ENCODE data around the gene COX10.
A peak's percentile ranks its signal among the peaks of the same experiment; 100 is the strongest.
"Not testable (repeated sequence)": the region's sequence is repeated elsewhere in the genome, so short reads cannot be mapped to it uniquely, and the experiment has no call there.

COX10 gene

DNA sequence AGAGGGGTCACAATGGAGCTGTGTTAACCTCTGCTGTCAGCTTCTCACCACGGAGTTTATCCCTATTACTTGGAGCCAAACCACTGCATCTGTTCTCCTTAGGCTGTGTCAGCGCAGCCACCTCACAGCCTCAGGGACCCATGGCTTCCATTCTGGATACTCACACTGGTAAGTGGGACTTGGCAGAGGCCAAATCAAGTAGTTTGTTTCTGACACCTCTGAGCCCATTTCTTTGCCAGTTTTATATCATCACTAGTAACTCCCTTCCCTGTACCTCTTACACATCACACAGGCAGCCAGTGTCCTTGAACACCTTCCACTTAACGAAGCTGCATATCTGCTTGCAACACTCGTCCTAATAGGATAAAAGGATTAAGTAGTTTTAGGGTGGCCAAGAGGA is 108.5 kb downstream of the COX10 start:
- not testable (repeated sequence) for DNase-seq (ENCODE audit: low read depth in 3 of 3)

DNA sequence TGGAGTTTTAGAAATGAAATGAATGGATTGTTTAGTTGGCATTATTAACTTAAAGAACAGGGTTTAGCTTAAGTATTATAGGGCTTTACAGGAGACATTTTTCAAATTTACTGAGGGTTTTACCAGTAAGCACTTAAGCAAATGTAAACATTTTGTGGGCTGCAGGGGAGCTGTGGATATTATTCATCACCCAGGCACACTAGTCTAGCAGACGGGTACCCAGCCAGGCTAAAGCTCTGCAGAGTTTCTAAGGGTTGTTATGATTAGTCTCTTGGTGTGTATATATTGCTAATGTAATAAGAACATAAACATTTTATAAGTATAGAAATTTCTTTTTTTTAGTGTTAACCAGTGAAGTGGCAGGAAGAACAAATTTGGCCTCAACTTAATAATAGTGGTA is 110.6 kb downstream of the COX10 start:
- DNase-seq (ENCODE audit: low read depth in 3 of 3): not testable (repeated sequence)

DNA sequence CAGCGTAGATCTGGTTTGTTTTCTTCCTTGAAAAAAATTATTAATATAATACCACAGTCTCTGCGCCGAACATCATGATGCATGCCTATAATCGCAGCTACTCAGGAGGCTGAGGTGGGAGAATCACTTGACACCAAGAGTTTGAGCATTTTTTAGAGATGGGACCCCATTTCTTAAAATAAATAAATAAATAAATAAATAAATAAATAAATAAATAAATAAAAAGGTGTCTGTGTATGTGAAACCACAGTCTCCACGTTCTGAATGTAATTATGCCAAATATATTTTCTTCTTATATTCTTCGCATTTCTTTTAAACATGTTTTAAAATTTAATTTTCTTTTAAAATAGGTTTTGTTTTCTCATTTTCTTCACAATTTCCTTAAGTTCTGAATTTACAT is 112.8 kb downstream of the COX10 start:
- not testable (repeated sequence) for DNase-seq (ENCODE audit: low read depth in 3 of 3)

DNA sequence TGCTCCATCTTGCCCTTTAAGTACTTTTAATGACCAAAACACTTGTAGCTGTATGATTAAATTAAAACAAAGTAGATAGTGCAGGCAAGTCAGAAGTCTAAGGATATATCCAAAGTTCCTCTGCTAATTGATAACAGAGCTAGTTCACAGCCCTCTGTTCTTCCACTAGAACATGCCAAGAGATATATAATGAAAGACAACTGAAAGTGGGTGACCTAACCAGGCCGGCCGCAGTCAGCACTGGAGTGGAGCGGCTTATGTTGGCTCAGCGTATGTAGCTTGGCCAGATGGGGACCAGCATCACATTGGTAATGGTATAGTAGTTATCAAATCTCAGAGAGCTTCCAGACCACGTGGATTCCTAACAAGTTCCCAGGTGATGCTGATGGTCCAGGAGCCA is 115.2 kb downstream of the COX10 start:
- not testable (repeated sequence) for DNase-seq (ENCODE audit: low read depth in 3 of 3)

DNA sequence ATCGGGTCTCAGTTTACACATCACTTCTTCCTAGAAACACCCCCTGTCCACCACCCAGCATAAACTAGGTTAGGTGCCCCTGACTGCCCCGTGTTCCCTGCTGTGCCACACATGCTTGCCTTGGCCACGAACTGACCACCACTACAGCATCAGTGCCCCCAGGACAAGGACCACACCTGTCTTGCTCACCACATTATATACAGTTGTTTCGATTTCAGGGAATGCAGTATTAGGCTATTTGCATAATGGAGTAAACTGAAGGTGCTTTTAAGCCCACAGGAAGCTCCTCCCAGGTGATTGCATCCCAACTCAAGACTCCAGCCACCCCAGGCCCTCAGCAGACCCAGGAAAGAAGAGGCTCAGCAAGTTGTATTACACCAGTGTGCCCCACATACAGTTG is 117.1 kb downstream of the COX10 start:
- not testable (repeated sequence) for DNase-seq (ENCODE audit: low read depth in 3 of 3)

DNA sequence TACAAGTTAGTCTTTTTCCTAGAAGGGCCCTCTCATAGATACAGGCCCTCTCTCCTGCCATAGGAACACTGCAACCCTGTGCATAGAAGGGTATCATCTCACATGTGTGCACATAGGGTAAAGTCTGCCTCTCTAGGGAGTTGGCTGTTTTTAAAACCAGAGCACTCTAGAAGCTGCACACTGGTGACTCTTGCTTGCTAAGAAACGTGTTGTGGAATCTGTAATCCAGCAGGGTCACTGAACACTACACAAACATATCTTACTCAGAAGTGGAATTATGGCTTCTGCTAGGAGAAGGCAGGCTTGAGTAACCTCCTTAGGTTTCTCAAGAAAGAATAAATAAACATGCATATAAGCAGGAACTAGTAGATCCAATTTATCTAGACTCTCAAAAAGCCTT is 121.5 kb downstream of the COX10 start:
- DNase-seq (ENCODE audit: low read depth in 3 of 3): not testable (repeated sequence)

DNA sequence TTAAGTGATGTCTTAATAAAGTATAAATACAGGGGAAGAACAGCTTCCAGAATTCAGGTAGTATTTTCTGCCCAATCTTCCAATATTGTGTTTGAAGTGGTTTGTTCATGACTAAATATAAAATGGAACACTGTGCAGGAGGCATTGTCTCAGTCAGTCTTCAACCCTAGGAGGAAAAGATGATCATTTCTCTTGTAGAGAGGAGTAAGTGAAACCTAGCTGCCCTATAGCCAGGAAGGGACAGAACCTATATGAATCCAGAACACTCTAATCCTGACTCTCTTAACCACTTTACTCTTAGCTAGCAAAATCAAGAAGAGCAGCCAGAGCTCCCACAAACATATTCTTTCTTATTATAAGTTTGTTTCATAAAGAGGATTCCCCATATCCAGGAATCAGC is 122.2 kb downstream of the COX10 start:
- not testable (repeated sequence) for DNase-seq (ENCODE audit: low read depth in 3 of 3)

DNA sequence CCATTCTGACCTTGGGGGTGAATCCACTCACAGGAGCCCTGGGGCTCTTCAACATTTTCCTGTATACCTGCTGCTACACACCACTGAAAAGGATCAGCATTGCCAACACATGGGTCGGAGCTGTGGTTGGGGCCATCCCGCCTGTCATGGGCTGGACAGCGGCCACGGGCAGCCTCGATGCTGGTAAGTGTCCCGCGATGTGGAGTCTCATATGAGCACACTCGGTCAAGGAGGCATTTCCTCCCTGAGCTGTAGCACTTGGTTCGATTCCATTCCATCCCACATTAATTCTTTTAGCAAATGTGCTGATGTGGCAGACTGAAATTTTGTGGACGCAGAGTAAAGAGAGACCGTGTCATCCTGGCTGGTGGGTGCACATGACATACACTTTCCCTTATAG is 122.7 kb downstream of the COX10 start:
- DNase-seq (ENCODE audit: low read depth in 3 of 3): not testable (repeated sequence)

DNA sequence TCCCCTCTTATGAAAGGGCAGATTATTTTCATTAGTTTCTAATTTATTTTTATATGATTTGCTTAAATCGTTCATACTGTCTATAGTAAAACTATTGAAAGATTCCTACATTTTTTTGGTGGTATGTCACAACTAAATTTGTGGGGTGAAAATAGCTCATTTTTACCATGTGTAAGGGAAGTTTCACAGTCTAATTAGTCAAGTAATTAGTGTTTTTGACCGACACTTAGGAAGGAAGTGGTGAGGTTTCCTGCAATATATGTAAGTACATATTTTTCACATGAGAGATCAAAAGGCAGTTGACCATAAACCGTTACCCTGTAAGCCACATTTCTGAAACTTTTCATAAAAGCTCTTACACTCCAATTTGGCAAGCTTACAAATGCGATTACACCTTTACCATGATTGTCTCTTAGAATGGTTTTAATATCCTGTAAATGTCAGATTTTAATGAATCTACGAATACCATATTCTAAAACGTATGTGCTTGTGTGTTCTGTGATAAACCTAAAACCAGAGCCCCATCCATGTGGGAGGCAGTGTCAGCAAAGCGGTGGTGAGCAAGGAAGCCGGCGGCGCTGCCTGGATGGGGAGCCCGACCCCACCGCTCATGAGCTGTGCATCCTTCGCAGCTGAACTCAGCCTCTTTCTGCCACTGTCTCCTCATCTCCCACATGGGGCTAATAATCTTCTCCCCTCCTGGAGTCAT is 123.5 kb downstream of the COX10 start:
- not testable (repeated sequence) for DNase-seq (ENCODE audit: low read depth in 3 of 3)

DNA sequence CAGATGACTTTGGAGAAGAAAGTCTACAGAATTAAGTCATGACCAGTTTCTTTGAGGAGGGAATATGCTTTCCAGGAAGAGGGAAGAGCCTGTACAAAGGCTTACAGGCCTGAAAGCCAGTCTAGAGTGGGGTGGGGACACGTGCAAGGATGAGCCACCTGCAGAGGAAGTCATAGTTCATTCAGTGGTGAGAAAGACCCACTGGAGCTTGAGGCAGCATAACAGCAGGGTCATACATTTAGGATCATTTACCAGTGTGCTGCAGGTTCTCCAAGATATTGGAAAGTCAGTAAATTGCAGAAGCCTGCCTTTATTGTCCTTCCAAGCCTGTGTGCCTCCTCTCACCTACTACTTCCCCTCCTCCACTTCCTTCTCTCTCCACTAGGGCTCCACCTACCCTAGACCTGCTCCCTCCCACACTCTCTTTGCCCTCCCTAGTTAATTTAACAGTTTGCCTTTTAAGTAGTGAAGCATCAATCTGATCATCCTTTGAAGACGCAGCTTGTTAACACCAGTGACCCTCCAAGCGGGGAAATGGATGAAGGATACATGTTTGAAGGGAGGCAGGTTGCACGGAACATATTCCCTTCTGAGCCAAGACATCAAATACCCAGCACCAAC is 127.2 kb downstream of the COX10 start:
- no peak for DNase-seq (ENCODE audit: low read depth in 3 of 3)

DNA sequence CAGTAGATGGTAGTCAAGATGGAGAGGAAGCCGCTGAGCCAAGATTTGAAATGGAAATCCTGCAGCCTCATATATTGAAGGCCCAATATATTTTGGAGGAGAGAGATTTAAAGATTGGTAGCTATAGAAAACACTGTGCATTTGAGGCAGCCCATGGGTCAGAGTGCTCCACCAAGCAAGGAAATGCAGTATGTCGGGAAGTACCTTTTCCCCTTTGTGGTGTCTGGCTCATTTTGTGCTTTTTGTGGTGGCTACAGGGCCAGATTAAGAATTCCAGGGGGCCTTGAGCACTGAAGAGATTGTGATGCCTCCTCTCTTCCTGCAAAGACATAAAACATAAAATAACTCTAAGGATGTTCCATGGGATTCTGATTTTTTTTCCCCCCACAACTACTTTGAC is 127.8 kb downstream of the COX10 start:
- no peak for DNase-seq (ENCODE audit: low read depth in 3 of 3)

DNA sequence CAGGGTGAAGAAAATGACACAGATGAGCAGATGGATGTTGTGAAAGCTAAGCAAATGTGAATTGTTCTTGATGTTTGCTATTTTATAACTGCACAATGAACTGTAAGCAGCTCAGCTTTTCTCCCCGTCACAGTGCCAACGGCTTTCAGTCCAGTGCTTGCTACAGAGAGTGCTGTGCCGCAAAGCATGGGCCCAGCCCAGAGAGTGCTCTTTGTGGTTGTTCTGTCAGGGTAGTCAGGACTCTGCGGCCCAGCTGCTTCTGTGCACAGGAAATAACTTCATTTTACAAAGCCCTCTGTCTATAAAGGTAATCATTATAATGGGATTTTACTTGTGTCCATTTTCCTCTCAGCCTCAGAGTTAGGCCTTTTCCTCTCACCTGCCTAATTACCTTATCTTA is 128.3 kb downstream of the COX10 start:
- peak in 2 of 3 experiments; percentile 19 to 62 for DNase-seq (ENCODE audit: low read depth in 3 of 3)

DNA sequence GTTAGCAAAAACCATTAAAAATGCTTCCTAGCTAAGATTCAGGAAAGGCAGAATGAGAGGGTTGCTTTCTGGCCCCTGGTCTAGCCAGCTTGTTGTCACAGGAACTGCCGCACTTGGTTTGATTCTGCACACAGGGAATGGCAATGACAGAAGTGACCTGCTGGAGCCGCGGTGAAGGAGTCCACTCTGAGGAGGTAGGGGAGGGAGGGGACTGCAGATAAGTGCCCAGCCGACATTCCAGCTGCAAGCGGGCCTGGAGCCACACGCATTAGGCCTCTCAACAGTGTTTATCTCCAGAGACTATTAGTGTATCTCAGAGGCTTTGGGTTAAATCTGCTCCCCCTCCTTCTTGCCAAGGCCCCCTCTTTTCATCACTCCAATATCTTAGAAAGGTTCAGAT is 128.7 kb downstream of the COX10 start:
- DNase-seq (ENCODE audit: low read depth in 3 of 3): no peak

DNA sequence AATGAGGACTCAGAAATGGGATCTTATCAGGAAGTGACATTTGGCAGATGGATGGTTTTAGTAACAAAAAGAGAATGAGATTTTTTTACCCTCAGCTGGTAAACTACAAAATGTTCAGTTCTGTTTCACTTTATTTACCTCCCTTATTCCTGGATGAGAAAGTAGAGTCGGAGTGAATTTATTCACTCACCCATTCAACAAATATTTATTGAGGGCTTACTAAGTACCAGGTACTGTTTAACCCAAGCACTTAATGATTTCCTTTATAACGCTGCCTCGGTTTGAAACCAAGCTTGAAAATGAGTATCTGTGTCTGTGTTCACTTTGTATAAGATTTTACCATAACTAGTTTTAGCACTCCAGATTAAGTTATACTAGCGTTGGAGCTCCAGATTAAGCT is 129.3 kb downstream of the COX10 start:
- DNase-seq (ENCODE audit: low read depth in 3 of 3): no peak

DNA sequence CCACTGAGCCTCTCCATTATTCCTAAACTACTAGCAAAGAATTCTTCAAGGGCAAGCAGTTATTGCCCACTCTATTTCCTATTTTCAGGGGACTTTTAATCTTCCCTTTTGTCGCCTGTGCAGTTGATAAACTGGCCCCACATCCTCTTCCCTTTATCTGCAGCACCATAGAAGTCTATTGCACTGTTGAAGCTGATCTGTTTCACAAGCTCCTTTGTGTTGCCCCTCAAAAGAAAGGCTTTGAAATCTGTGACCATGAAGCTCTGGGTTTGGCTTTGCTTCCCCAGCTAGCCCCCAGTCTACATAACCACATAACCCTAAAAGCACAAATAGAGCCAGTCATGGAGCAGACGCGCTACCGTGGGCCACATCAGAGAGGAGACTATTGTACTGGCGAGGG is 130.3 kb downstream of the COX10 start:
- DNase-seq (ENCODE audit: low read depth in 3 of 3): no peak

DNA sequence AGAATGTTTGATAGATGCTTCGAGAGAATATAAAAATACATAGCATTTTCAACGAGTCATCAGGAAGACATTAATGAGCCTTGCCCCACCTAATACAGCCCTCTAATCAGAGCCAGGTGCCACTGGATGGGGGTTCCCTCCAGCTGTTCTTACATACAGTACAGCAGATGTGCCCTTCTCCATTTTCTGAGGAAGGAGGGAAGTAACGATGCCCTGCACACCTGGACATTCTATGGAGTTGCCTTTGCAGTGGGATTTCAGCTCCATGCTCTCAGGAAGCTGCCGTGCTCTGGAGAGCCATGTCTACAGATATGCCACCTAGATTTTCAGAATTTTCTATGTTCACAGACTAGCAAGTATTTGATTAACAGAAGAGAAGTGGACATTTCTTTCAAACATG is 131.1 kb downstream of the COX10 start:
- DNase-seq (ENCODE audit: low read depth in 3 of 3): no peak

DNA sequence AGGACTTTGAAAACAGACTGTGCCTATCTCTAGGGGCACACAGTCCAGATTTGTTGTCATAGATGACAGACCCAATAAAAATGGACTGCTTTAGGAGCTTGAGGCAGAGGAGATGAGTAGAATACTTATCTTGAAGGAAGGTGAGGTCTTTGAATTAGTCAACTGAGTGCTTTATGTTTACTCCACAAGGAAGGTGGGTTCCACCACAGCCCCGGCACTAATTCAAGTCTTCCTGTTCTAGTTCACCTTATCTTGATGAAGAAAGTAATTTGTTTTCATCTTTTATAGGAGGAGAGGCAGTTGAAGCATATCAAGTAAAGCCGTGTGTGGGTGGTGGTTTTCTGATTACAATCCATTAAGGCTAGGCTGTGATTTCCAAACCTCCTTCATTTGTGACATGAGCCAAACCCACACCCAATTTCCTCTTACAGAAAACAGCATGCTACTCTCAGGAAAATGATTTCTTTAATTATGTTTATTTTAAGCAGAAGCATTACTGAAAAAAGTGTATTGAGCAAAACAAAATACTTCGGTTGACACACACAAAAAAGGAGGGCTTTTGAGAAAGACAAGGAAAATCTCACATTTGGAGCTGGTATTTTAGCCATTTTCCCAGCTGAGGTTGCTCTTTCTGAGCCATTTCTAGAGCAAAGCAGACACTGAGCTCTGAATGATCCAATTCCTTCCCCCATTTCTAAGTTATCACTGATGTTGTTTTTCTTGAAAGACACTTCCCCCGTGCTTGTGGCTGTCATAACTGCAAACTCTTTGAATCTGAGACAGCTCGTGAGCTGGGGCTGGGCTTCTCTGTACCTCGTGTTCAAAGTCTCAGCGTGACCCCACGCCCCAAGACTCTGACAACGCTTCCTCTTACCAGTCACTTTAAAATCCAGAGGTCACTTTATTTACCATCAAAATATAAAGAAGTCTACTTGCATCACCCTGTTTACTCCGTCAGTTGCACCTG is 132.0 kb downstream of the COX10 start:
- peak in 1 of 3 experiments; percentile 44 for DNase-seq (ENCODE audit: low read depth in 3 of 3)

DNA sequence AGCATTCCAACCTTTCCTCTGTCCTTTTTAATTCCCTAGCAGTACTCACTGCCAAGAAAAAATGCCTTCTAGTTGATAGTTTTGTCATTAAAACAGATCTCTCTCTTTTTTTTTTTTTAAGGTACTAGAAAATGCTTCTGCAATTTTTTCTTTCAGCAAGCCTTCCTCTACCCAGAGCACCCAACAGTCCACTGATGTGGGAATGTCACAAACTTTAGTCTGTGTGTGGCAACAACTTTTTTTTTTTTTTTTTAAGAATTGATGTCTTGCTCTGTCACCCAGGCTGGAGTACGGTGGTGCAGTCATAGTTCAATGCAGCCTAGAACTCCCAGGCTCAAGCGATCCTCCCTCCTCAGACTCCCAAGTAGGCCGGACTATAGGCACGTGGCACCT is 132.7 kb downstream of the COX10 start:
- DNase-seq (ENCODE audit: low read depth in 3 of 3): no peak

DNA sequence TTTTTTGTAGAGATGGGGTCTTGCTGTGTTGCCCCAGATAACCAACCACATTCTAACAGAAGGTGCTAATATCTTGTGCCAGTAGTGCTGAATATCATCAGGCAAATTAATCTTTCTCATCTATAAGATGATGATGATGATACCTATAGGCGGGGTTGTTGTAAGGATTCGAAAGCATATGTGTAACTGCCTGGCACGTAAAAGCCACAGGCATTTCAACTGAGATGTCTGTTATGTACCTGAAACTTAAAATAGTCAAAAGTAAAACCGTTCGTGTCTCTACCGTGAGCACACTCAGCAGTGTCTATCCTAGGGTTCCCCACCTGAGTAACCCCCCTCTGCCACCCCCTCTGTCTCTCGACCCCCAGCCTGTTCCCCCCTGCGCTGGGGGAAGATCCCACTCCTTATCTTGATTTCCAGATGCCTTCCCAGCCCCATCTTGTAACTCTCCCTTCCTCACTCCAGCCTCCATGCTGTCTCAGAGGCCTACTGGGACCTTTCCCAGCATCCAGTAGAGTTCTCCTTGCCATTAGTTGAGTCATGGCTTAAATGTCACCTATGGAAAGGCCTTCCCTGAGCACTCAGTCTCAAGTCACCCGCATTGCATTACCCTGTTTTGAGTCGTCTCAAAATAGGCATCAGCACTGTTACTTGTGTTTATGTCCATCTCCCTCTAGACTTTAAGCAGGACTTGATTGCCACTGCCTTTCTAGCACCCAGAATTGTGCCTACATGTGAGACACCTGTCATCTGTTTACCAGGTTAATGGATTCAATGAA is 133.3 kb downstream of the COX10 start:
- no peak for DNase-seq (ENCODE audit: low read depth in 3 of 3)

DNA sequence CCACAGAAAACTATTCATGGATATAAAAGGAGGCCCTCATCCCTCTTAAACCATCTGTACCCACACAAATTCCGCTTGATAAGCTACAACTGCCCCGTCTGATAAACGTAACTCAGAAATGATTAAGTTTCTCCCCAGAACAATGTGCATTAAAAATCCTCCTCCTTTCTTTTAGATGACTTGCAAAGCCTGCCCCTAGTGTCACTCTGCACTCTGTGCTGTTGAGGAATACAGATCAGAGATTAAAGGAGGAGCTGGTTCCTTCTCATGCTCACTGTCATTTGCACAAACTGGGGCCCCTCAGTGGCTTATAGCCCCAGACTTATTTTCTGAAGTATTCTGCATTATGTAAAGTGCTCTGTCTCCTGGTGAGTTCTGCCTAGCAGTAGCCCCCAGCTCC is 134.1 kb downstream of the COX10 start:
- DNase-seq (ENCODE audit: low read depth in 3 of 3): peak in 1 of 3 experiments; percentile 21

DNA sequence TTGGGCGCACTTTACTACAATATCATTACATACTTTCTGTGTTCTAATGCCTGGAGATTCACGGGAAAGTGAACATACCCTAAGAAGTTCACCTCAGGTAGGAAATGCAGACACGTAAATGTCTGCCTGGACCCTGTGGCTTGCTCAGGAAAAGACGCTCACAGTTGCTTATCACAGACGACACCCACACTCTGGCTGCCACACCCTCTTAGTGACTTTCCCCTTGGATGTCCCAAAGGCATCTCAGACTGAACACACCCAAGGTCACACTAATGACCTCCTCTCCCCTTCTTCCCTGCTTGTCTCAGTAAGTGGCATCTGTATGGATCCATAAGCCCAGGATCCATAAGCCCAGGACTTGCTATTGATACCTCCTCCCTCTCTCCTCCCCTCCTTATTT is 134.8 kb downstream of the COX10 start:
- no peak for DNase-seq (ENCODE audit: low read depth in 3 of 3)

DNA sequence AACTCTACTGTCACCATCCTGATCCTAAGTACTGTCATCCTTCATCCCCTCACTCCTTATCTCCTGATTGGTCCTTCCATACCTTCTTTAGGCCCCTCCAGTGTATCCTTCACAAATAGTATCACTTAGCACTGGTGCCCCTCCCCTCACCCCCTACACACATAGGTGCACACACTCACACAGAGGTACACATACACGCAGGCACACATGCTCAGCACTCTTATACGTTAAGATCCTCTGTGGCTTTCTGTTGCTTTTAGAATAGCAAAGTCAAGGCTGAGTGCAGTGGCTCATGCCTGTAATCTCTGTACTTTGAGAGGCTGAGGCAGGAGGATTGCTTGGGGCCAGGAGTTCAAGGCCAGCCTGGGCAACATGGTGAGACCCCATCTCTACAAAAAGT is 135.2 kb downstream of the COX10 start:
- DNase-seq (ENCODE audit: low read depth in 3 of 3): no peak

Measured in stimulated activated CD4-positive, alpha-beta T cell treated with anti-CD3 and anti-CD28 coated beads, TNF-alpha, amount 100 ng/mL, for 24 hours (primary cell).